Thyroid gland (tissue), 4 donors: ENCODE measurements around the gene ALDH1L1. TPM values are rescaled to one million over a fixed set of nuclear protein-coding genes. Genes with fewer than 3 reads are reported as not detected.
A peak's percentile ranks its signal among the peaks of the same experiment; 100 is the strongest.

ENCODE experiments used
- DNase-seq, 2 donors: peaks; one replicate each; pipeline ENCODE4 v3.0.0-alpha.2; 2019
- H3K27ac ChIP-seq, 3 donors: fragments of 200-600 bp; sonication (generic); 1 replicate in 2 of 3; 2 replicates in 1 of 3; pipeline ENCODE4 v1.5.1; 2016 to 2019; ENCODE audit warnings: mild to moderate bottlenecking in 1 of 3, moderate library complexity in 1 of 3
- H3K27me3 ChIP-seq: fragments of 200-600 bp; sonication (generic); one replicate; pipeline ENCODE4 v1.5.1; 2019
- H3K36me3 ChIP-seq, 2 donors: fragments of 200-600 bp; sonication (generic); one replicate each; pipeline ENCODE4 v1.5.1; 2016 to 2019
- H3K4me1 ChIP-seq, 2 donors: fragments of 200-600 bp; sonication (generic); one replicate each; pipeline ENCODE4 v1.5.1; 2017 to 2019
- H3K4me3 ChIP-seq, 3 donors: fragments of 200-600 bp; sonication (generic); replicated peaks in 1 of 3; 1 replicate in 2 of 3; 2 replicates in 1 of 3; pipeline ENCODE4 v1.5.1; 2016; ENCODE audit warnings: mild to moderate bottlenecking in 1 of 3
- H3K9me3 ChIP-seq: fragments of 200-600 bp; sonication (generic); one replicate; pipeline ENCODE4 v1.5.1; 2017
- CTCF ChIP-seq, 6 experiments: fragments of 200-600 bp in 3 of 6; fragments of 450-650 bp in 3 of 6; sonication (generic) in 3 of 6; IDR thresholded peaks; one replicate each; pipeline ENCODE4 v1.5.1; 2016 to 2019; ENCODE audit warnings: antibody characterized with exemption in 6 of 6, mild to moderate bottlenecking in 2 of 6, inconsistent platforms in 1 of 6, moderate library complexity in 1 of 6
- POLR2A ChIP-seq, 2 donors: fragments of 450-650 bp; IDR thresholded peaks; one replicate each; pipeline ENCODE4 v1.6.1; 2017; ENCODE audit warnings: antibody characterized with exemption in 2 of 2, mild to moderate bottlenecking in 2 of 2, moderate library complexity in 1 of 2
- WGBS, 2 donors: methylation state at CpG; one replicate each; pipeline ENCODE4 v1.1.5; 2017; 5-methylcytosine and 5-hydroxymethylcytosine counted together
- intact Hi-C: fragments of 100-400 bp; cut with DNase I; formaldehyde crosslinking; loops from one replicate; pipeline ENCODE4 v1.15.1; 2023
- total RNA-seq, 4 donors: library from RNA; depleted of rRNA; stranded (reverse); fragments of >200 nt; gene quantifications; one replicate each; pipeline ENCODE4 v1.2.3, GENCODE V29; 2016

Gene ALDH1L1
- total RNA-seq, 4 donors from 2014 or later: 2.1 to 12.1 (median 6.1) TPM

- no peaks in the 10 kb centered on the region for H3K4me1 ChIP-seq
Measured at GRCh38 chr3:126131881-126132750, 48.3 kb downstream of the ALDH1L1 start.

GRCh38 chr3:126130981-126131745 lies 49.2 kb downstream of the ALDH1L1 start:
- 85 to 92% methylated on average over 10 to 11 of the region's 19 CpGs for WGBS, 2 donors
- DNase-seq: no peak
- H3K4me3 ChIP-seq: no peak overlapping the region
- no peaks in the 10 kb centered on the region for H3K4me1 ChIP-seq
- TF ChIP-seq CTCF (IDR thresholded peaks at IDR 0.05) (no peak), POLR2A (IDR thresholded peaks at IDR 0.05) (no peak)
- H3K27ac ChIP-seq: no peak overlapping the region
- H3K9me3 ChIP-seq: no peaks in the 10 kb centered on the region
- intact Hi-C loops: loop anchor here (5.0 to 10.0 kb wide), 2 partner anchors 64 to 261 kb away; partner anchors contain the start of gene CFAP100
- no peaks in the 10 kb centered on the region for H3K36me3 ChIP-seq
- no peaks in the 10 kb centered on the region for H3K27me3 ChIP-seq

More at GRCh38 chr3:126131881-126132750, 48.3 kb downstream of the ALDH1L1 start:
- Histone ChIP-seq H3K4me3 (no peak overlapping the region), H3K27me3 (no peaks in the 10 kb centered on the region), H3K9me3 (no peaks in the 10 kb centered on the region), H3K27ac (no peak overlapping the region), H3K36me3 (no peaks in the 10 kb centered on the region)
- no peak for DNase-seq
- no peak for TF ChIP-seq POLR2A (IDR thresholded peaks at IDR 0.05)
- no peak for TF ChIP-seq CTCF (IDR thresholded peaks at IDR 0.05)
- intact Hi-C loops: loop anchor here (5.0 to 10.0 kb wide), 2 partner anchors 63 to 260 kb away; partner anchors contain the start of gene CFAP100
- WGBS, 2 donors: 73 to 81% methylated on average over 13 to 16 of the region's 16 CpGs

GRCh38 chr3:126130081-126130855 lies 50.1 kb downstream of the ALDH1L1 start:
- intact Hi-C loops: loop anchor here (5.0 to 10.0 kb wide), 2 partner anchors 65 to 262 kb away; partner anchors contain the start of gene CFAP100
- WGBS, 2 donors: 66 to 85% methylated on average over 8 to 10 of the region's 15 CpGs
- no peak for DNase-seq
- no peaks in the 10 kb centered on the region for H3K27me3 ChIP-seq
- no peak for TF ChIP-seq CTCF (IDR thresholded peaks at IDR 0.05)
- TF ChIP-seq POLR2A (IDR thresholded peaks at IDR 0.05): no peak
- H3K4me1 ChIP-seq: no peaks in the 10 kb centered on the region
- H3K4me3 ChIP-seq: no peak overlapping the region
- H3K9me3 ChIP-seq: no peaks in the 10 kb centered on the region
- H3K27ac ChIP-seq: no peak overlapping the region
- no peaks in the 10 kb centered on the region for H3K36me3 ChIP-seq

- peak; percentile 11 to 30 for DNase-seq
- Histone ChIP-seq H3K4me3 (no peak overlapping the region), H3K27ac (no peak overlapping the region), H3K36me3 (no peaks in the 10 kb centered on the region), H3K4me1 (no peaks in the 10 kb centered on the region), H3K9me3 (no peaks in the 10 kb centered on the region), H3K27me3 (no peaks in the 10 kb centered on the region)
- 63 to 70% methylated on average over 12 to 13 of the region's 16 CpGs for WGBS, 2 donors
- intact Hi-C loops: no loop called here
- TF ChIP-seq POLR2A (IDR thresholded peaks at IDR 0.05): no peak
- TF ChIP-seq CTCF (IDR thresholded peaks at IDR 0.05): no peak
Measured at GRCh38 chr3:126129398-126129891, 50.9 kb downstream of the ALDH1L1 start.
